SJCRH30 (cell line): Measurements from ENCODE around the gene LSM14A. TPM values are rescaled to one million over a fixed set of nuclear protein-coding genes. Genes with fewer than 3 reads are reported as not detected.
"Not testable (repeated sequence)": the region's sequence is repeated elsewhere in the genome, so short reads cannot be mapped to it uniquely, and the experiment has no call there.

Experiments used
- DNase-seq, 2 experiments: peaks; one replicate each; pipeline ENCODE4 v3.0.0-alpha.2; 2015 to 2020
- H3K27ac ChIP-seq: fragments of 250-450 bp; sonication (Bioruptor Pico); 2 replicates; pipeline ENCODE4 v1.5.1; 2020; ENCODE audit warnings: mild to moderate bottlenecking, moderate library complexity
- H3K27me3 ChIP-seq: fragments of 250-450 bp; sonication (Bioruptor Pico); 2 replicates; pipeline ENCODE4 v1.5.1; 2020; ENCODE audit warnings: mild to moderate bottlenecking, moderate library complexity
- H3K36me3 ChIP-seq: fragments of 250-450 bp; sonication (Bioruptor Pico); 2 replicates; pipeline ENCODE4 v1.5.1; 2020; ENCODE audit warnings: mild to moderate bottlenecking, moderate library complexity
- H3K4me1 ChIP-seq: fragments of 250-450 bp; sonication (Bioruptor Pico); 2 replicates; pipeline ENCODE4 v1.5.1; 2020; ENCODE audit warnings: mild to moderate bottlenecking, moderate library complexity
- H3K4me3 ChIP-seq: fragments of 250-450 bp; sonication (Bioruptor Pico); 2 replicates; pipeline ENCODE4 v1.5.1; 2020; ENCODE audit warnings: mild to moderate bottlenecking, moderate library complexity
- H3K9me3 ChIP-seq: fragments of 250-450 bp; sonication (Bioruptor Pico); replicated peaks from 2 replicates; pipeline ENCODE4 v1.5.1; 2020; ENCODE audit warnings: mild to moderate bottlenecking, moderate library complexity
- total RNA-seq: library from RNA; depleted of rRNA; stranded (reverse); fragments of >200 nt; shearing (Covaris generic); gene quantifications from 2 replicates; pipeline ENCODE4 v1.2.3, GENCODE V29; 2014

Gene LSM14A
- total RNA-seq, 1 experiment from 2014 or later: 101 TPM

GRCh38 chr19:34237939-34238338 lies 65.6 kb downstream of the LSM14A start:
- Histone ChIP-seq H3K9me3 (no peaks in the 10 kb centered on the region), H3K27me3 (no peaks in the 10 kb centered on the region), H3K27ac (no peak overlapping the region), H3K4me3 (no peak overlapping the region), H3K36me3 (no peaks in the 10 kb centered on the region; the same call in 1 of the 2 replicates), H3K4me1 (peaks cover 21% of the 10 kb centered on the region)
- DNase-seq: no peak

DNA sequence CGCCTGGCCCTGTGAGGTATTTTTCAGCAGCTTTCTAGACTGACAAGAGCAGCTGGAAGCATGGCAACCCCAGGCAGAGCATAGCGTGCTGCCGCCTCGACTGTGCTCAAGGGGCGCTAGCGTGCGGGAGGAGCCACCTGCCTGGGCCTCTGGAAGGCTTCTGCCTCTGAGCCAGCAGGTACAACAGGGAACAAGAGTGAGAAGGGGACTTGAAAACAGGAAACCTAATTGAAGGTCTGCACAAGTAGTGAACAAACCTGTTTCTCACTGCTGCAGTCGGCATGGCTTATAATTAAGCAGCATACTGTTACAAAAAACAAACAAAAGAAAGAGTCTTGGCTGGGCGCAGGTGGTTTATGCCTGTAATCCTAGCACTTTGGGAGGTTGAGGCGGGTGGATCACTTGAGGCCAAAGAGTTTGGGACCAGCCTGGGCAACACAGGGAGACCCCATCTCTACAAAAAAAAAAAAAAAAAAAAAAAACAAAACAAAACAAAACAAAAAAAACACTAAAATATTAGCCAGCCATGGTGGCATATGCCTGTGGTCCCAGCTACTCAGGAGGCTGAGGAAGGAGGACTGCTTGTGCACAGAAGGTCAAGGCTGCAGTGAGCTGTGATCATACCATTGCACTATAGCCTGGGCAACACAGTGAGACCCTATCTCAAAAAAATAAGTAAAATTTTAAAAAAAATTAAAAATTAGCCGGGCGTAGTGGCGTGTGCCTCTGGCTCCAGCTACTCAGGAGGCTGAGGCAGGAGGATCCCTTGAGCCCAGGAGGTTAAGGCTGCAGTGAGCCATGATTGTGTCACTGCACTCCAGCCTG lies 69.4 kb downstream of the LSM14A start:
- H3K36me3 ChIP-seq: no peaks in the 10 kb centered on the region; the same call in 1 of the 2 replicates
- no peak overlapping the region for H3K27ac ChIP-seq
- H3K4me1 ChIP-seq: peaks cover 21% of the 10 kb centered on the region
- no peak overlapping the region for H3K4me3 ChIP-seq
- DNase-seq: peak; percentile 87 to 92
- H3K27me3 ChIP-seq: no peaks in the 10 kb centered on the region
- no peaks in the 10 kb centered on the region for H3K9me3 ChIP-seq

DNA sequence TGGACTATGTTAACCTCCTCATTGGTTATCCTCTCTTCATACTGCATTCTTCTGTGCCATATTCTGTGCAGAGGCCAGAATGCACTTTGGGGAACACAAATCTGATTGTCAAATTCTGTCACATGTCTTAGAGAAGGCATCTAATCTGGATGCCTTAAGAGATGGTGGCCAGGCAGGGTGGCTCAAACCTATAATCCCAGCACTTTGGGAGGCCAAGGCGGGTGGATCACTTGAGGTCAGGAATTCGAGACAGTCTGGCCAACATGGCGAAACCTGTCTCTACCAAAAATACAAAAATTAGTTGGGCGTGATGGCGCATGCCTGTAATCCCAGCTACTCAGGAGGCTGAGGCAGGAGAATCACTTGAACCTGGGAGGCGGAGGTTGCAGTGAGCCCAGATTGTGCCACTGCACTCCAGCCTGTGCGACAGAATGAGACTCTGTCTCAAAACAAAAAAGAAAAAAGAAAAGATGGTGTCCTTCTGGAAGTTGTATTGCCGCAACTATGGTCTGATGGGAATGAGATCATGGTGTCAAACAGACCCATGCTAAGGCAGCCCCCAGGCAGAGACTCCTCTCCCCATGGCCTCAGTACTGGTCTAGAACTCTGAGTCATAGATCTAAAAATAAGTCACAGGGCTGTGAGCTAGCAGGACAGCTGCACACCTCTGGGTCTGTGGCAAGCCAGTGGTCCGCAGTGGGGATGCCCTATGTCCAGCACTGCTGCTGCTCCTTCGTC lies 71.0 kb downstream of the LSM14A start:
- H3K27ac ChIP-seq: peak overlapping the region; percentile 47
- not testable (repeated sequence) for H3K27me3 ChIP-seq, H3K9me3 ChIP-seq, H3K36me3 ChIP-seq, H3K4me3 ChIP-seq
- H3K4me1 ChIP-seq: peaks cover 14% of the 10 kb centered on the region
- peak; percentile 90 to 94 for DNase-seq

- H3K4me1 ChIP-seq: peaks cover 14% of the 10 kb centered on the region
- H3K36me3 ChIP-seq: no peaks in the 10 kb centered on the region
- H3K4me3 ChIP-seq: no peak overlapping the region
- no peaks in the 10 kb centered on the region for H3K27me3 ChIP-seq
- DNase-seq: no peak
- peak overlapping the region; percentile 47 for H3K27ac ChIP-seq
- H3K9me3 ChIP-seq: no peaks in the 10 kb centered on the region
These were observed 71.7 kb downstream of the LSM14A start for GRCh38 chr19:34243876-34244578.

- Histone ChIP-seq H3K4me1 (peaks cover 14% of the 10 kb centered on the region), H3K36me3 (no peaks in the 10 kb centered on the region), H3K27me3 (no peaks in the 10 kb centered on the region), H3K9me3 (no peaks in the 10 kb centered on the region), H3K27ac (no peak overlapping the region), H3K4me3 (no peak overlapping the region)
- DNase-seq: no peak
These were observed 72.5 kb downstream of the LSM14A start for GRCh38 chr19:34244611-34245299.

GRCh38 chr19:34246340-34246739 lies 74.0 kb downstream of the LSM14A start:
- no peak overlapping the region for H3K27ac ChIP-seq

GRCh38 chr19:34248941-34249340 lies 76.6 kb downstream of the LSM14A start:
- no peak overlapping the region for H3K27ac ChIP-seq
- DNase-seq: no peak
- no peaks in the 10 kb centered on the region for H3K36me3 ChIP-seq
- H3K27me3 ChIP-seq: no peaks in the 10 kb centered on the region
- H3K9me3 ChIP-seq: no peaks in the 10 kb centered on the region
- peaks cover 5% of the 10 kb centered on the region for H3K4me1 ChIP-seq
- no peak overlapping the region for H3K4me3 ChIP-seq

More at GRCh38 chr19:34246340-34246739, 74.0 kb downstream of the LSM14A start:
- no peaks in the 10 kb centered on the region for H3K27me3 ChIP-seq
- H3K9me3 ChIP-seq: no peaks in the 10 kb centered on the region
- no peak for DNase-seq
- H3K4me1 ChIP-seq: peaks cover 14% of the 10 kb centered on the region
- no peaks in the 10 kb centered on the region for H3K36me3 ChIP-seq
- H3K4me3 ChIP-seq: no peak overlapping the region

DNA sequence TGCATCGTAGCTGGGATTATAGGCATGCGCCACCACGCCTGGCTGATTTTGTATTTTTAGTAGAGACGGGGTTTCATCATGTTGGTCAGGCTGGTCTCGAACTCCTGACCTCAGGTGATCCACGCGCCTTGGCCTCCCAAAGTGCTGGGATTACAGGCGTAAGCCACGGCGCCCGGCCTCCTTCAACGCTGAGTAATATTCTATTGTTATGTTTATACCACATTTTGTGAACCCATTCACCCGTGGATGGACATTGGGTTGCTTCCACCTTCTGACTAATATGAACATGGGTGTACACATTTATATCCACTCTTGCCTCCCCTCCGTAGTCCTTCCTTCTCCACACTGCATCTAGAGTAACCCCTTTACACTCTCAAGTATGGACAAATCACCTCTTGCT lies 80.9 kb downstream of the LSM14A start:
- H3K4me3 ChIP-seq, H3K27me3 ChIP-seq, H3K27ac ChIP-seq, H3K36me3 ChIP-seq, DNase-seq, H3K9me3 ChIP-seq, H3K4me1 ChIP-seq: not testable (repeated sequence)

GRCh38 chr19:34253681-34254045 lies 81.4 kb downstream of the LSM14A start:
- H3K4me3 ChIP-seq: peak overlapping the region; percentile 91
- H3K36me3 ChIP-seq, DNase-seq, H3K27ac ChIP-seq, H3K4me1 ChIP-seq, H3K27me3 ChIP-seq, H3K9me3 ChIP-seq: not testable (repeated sequence)

DNA sequence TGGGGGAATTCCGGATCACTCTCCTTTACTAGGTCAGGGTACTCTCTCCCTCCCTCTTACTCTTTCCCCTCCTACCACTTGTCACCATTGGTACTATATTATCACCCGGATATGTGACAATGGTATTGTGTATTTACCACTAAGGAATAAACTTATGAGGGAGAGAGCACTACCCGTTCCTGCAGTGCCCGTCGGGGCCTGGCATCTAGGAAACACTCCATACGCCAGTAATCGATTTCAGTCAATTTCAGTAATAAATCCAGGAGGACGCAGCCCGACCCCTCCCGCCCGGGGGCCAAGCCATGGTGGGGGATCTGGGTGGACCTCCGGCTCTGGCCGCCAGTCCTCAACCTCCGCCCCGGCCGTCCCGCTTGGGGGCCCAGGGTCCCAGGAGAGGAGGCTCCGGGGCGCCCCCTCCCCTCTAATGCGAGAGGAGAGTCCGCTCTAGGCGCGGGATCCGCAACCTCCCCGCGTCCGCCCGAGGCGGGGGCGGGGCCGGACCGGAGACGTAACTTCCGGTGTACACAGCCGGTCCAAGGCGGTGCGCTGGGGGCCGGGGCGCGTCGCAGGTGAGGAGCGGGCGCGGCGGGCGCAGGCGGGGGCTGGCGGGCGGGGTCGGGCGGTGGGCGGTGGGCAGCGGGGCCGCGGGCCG lies 81.9 kb downstream of the LSM14A start, which contains the start of gene GARRE1:
Gene GARRE1, plus strand, starts transcription at position 509 of the 652 bp plus-strand sequence. CDS start 45,920 bp downstream, outside the sequence.
- H3K4me3 ChIP-seq: peak within 1 kb of the TSS; percentile 91
- H3K27me3 ChIP-seq: no peaks in the 10 kb centered on the region
- peak; percentile 76 to 78 for DNase-seq
- H3K9me3 ChIP-seq: no peaks in the 10 kb centered on the region
- peak within 1 kb of the TSS; percentile 55 for H3K27ac ChIP-seq
- no peaks in the 10 kb centered on the region for H3K36me3 ChIP-seq
- H3K4me1 ChIP-seq: no peaks in the 10 kb centered on the region

GRCh38 chr19:34254698-34255432 lies 82.6 kb downstream of the LSM14A start:
- DNase-seq: peak; percentile 48 to 50
- Histone ChIP-seq H3K36me3 (no peaks in the 10 kb centered on the region), H3K4me1 (no peaks in the 10 kb centered on the region), H3K9me3 (no peaks in the 10 kb centered on the region), H3K27me3 (no peaks in the 10 kb centered on the region), H3K27ac (peak overlapping the region; percentile 3; the same call in 1 of the 2 replicates), H3K4me3 (peak overlapping the region; percentile 91)

DNA sequence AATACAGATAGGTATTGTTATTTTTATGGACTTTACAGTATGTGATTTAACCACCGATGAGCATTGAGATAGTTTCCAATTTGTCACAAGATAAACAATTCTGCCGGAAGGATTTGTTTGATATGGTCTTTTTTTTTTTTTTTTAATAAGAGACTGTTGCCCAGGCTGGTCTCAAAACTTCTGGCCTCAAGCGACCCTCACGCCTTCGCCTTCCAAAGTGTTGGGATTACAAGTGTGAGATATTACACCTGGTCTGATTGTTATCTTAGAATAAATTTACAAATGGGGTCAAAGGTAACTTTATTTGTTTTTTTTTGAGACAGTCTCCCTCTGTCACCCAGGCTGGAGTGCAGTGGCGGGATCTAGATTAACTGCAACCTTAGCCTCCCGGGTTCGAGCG lies 83.2 kb downstream of the LSM14A start:
- H3K27ac ChIP-seq: no peak overlapping the region; the same call in 1 of the 2 replicates
- no peaks in the 10 kb centered on the region for H3K27me3 ChIP-seq
- H3K36me3 ChIP-seq: no peaks in the 10 kb centered on the region
- peaks cover 2% of the 10 kb centered on the region for H3K4me1 ChIP-seq
- H3K9me3 ChIP-seq: no peaks in the 10 kb centered on the region
- peak overlapping the region; percentile 91 for H3K4me3 ChIP-seq
- DNase-seq: no peak

GRCh38 chr19:34256835-34257558 lies 84.7 kb downstream of the LSM14A start:
- Histone ChIP-seq H3K27me3 (no peaks in the 10 kb centered on the region), H3K27ac (no peak overlapping the region), H3K4me1 (peaks cover 9% of the 10 kb centered on the region), H3K4me3 (no peak overlapping the region), H3K36me3 (no peaks in the 10 kb centered on the region), H3K9me3 (no peaks in the 10 kb centered on the region)
- no peak for DNase-seq
